Measurements from ENCODE around the gene KPNA1. TPM values are rescaled to one million over a fixed set of nuclear protein-coding genes. Genes with fewer than 3 reads are reported as not detected.

The KPNA1 gene
- total RNA-seq, 1 donor from 2014 or later: 28.4 TPM

DNA sequence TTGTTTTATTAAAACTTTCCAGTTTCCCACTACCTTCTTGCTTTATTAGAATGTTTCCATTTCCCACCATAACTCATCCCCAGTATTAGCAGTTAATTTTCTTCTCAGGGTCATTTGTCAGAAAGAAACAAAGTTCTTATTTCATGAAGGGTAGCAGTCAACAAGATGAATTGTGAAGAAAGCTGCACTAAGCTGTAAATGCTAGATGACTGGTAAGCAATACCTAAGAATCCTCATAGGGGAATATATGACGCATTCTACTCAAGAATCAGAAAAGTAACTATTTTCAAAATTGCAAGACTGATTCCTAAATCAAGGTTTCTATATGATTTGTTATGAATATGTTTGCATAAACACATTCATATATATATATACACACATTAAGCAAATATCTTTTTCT, 50.1 kb downstream of the KPNA1 start:
- TF ChIP-seq, protein P1, sequence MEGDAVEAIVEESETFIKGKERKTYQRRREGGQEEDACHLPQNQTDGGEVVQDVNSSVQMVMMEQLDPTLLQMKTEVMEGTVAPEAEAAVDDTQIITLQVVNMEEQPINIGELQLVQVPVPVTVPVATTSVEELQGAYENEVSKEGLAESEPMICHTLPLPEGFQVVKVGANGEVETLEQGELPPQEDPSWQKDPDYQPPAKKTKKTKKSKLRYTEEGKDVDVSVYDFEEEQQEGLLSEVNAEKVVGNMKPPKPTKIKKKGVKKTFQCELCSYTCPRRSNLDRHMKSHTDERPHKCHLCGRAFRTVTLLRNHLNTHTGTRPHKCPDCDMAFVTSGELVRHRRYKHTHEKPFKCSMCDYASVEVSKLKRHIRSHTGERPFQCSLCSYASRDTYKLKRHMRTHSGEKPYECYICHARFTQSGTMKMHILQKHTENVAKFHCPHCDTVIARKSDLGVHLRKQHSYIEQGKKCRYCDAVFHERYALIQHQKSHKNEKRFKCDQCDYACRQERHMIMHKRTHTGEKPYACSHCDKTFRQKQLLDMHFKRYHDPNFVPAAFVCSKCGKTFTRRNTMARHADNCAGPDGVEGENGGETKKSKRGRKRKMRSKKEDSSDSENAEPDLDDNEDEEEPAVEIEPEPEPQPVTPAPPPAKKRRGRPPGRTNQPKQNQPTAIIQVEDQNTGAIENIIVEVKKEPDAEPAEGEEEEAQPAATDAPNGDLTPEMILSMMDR (IDR thresholded peaks at IDR 0.05; ENCODE audit: insufficient read depth, low read length, severe bottlenecking): no peak
- Histone ChIP-seq H3K4me3 (ENCODE audit: low read depth, low read length) (no peak overlapping the region), H3K36me3 (ENCODE audit: control insufficient read depth, insufficient read depth, low read length) (peaks cover 4% of the 10 kb centered on the region), H3K27me3 (ENCODE audit: control insufficient read depth, insufficient read depth, low read length) (no peaks in the 10 kb centered on the region)
- FAIRE-seq: no peak
- no peak for DNase-seq (ENCODE audit: low read depth)

DNA sequence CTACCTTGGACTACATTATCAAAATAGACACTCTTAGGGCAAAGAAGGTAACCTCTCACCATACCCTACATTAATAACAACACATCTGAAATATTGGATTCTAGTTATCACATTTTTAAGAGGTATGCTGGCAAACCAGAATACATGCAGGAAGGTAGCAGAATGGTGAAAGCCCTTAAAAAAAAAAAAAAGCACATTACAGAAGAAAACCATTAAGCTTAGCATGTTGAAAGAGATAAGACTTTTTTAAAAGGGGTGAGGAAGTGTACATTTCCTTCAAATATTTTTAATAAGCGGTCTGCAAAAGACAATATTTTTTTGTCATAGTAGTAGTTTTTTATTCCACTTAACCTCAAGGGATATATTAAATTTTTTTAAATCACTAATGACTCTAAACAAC, 52.3 kb downstream of the KPNA1 start:
- TF ChIP-seq, protein P1 (IDR thresholded peaks at IDR 0.05; ENCODE audit: insufficient read depth, low read length, severe bottlenecking): no peak
- Histone ChIP-seq H3K36me3 (ENCODE audit: control insufficient read depth, insufficient read depth, low read length) (peaks cover 10% of the 10 kb centered on the region), H3K4me3 (ENCODE audit: low read depth, low read length) (no peak overlapping the region), H3K27me3 (ENCODE audit: control insufficient read depth, insufficient read depth, low read length) (no peaks in the 10 kb centered on the region)
- DNase-seq (ENCODE audit: low read depth): no peak
- FAIRE-seq: no peak

DNA sequence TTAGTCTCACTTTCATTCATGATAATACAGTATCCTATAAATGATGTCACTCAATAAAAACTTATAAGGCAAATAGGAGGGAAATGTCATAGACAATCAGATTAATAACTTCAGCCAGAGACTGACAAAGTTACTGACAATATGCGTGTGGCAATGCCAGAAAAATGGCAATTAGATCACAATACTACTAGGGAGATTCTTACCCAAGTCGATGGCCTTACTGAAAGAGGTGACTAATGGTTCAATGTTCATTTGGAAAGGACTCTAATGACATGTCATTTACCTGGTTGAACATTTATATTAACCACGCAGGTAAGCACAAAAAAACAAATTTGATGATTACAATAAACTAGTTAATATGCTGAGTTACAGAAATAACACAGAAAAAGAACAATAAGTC, 52.9 kb downstream of the KPNA1 start:
- TF ChIP-seq, protein P1 (IDR thresholded peaks at IDR 0.05; ENCODE audit: insufficient read depth, low read length, severe bottlenecking): no peak
- Histone ChIP-seq H3K36me3 (ENCODE audit: control insufficient read depth, insufficient read depth, low read length) (peaks cover 8% of the 10 kb centered on the region), H3K27me3 (ENCODE audit: control insufficient read depth, insufficient read depth, low read length) (no peaks in the 10 kb centered on the region), H3K4me3 (ENCODE audit: low read depth, low read length) (no peak overlapping the region)
- FAIRE-seq (no peak), DNase-seq (ENCODE audit: low read depth) (no peak)

DNA sequence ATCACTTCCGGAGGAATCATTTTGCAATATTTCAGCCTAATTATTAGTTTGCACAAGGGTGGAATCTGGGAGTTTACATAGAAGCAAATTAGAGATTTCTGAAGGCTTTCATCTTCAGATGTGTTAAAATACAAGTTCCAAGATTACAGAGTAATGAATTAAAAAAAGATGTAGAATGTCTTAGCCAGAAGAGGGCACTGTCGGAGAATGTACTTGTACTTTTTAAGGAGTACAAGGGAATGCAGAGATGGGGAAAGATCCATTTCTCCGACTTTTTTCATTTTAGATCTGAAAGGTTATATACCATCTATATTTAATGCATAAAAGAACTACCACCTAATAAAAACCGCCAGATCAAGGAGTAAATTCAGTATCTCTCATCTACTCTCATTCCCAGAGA, 55.7 kb downstream of the KPNA1 start:
- Histone ChIP-seq H3K4me3 (ENCODE audit: low read depth, low read length) (no peak overlapping the region), H3K27me3 (ENCODE audit: control insufficient read depth, insufficient read depth, low read length) (no peaks in the 10 kb centered on the region), H3K36me3 (ENCODE audit: control insufficient read depth, insufficient read depth, low read length) (peaks cover 7% of the 10 kb centered on the region)
- TF ChIP-seq, protein P1 (IDR thresholded peaks at IDR 0.05; ENCODE audit: insufficient read depth, low read length, severe bottlenecking): peak; percentile 26
- DNase-seq (ENCODE audit: low read depth) (peak; percentile 48), FAIRE-seq (no peak)

DNA sequence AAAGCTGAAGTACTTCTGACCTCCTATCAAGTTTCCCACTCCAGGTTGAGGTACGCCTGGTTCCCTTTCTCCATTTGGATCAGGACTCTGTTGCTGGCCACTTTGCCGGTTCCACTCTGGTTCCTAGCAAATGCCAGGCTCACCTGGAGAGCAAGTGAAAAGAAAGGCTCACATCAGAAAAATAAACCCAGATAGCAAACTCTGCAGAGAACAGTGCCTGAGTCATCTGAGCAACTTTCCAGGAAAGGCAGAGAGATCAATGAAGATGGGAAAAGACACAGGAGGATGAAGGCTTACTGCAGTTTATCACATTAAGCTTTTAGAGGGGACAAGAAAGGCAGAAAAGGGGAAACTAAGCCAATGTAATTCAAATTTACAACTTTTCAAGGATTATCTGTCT, 57.0 kb downstream of the KPNA1 start:
- DNase-seq (ENCODE audit: low read depth) (no peak), FAIRE-seq (no peak)
- Histone ChIP-seq H3K4me3 (ENCODE audit: low read depth, low read length) (no peak overlapping the region), H3K36me3 (ENCODE audit: control insufficient read depth, insufficient read depth, low read length) (peaks cover 11% of the 10 kb centered on the region), H3K27me3 (ENCODE audit: control insufficient read depth, insufficient read depth, low read length) (no peaks in the 10 kb centered on the region)
- TF ChIP-seq, protein P1 (IDR thresholded peaks at IDR 0.05; ENCODE audit: insufficient read depth, low read length, severe bottlenecking): no peak

DNA sequence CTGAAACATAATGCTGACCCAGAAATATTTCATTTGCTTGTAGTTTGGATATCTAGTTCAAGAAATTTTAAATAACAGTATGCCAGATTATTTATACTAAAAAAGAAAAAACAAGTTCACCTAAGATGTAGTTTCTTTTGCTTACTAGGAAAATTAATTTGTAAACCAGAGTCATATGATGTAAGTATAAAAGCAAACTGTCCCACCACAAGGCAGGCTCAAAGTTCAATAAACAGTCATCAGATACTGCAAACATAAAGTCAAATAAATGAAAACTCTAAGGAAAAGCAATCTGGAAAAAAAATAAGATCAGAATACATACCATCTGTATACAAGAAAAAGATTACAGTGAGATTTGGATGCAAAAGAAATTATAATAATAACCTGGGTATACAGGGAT, 58.7 kb downstream of the KPNA1 start:
- Histone ChIP-seq H3K4me3 (ENCODE audit: low read depth, low read length) (no peak overlapping the region), H3K27me3 (ENCODE audit: control insufficient read depth, insufficient read depth, low read length) (no peaks in the 10 kb centered on the region), H3K36me3 (ENCODE audit: control insufficient read depth, insufficient read depth, low read length) (peaks cover 11% of the 10 kb centered on the region)
- DNase-seq (ENCODE audit: low read depth) (no peak), FAIRE-seq (no peak)
- TF ChIP-seq, protein P1 (IDR thresholded peaks at IDR 0.05; ENCODE audit: insufficient read depth, low read length, severe bottlenecking): no peak

Measured in bronchial epithelial cell (primary cell).